Naive thymus-derived CD8-positive, alpha-beta T cell (primary cell): Measurements from ENCODE around the gene SERPINB10. TPM values are rescaled to one million over a fixed set of nuclear protein-coding genes. Genes with fewer than 3 reads are reported as not detected.
"Not testable (repeated sequence)": the region's sequence is repeated elsewhere in the genome, so short reads cannot be mapped to it uniquely, and the experiment has no call there.

ENCODE experiments used
- ATAC-seq, 2 donors: fragments of 150-1000 bp; cut with Tn5 transposase in 1 of 2; sonication (Bioruptor Pico), chemical (Tn5 transposase) in 1 of 2; 1 replicate in 1 of 2; 2 replicates in 1 of 2; pipeline ENCODE4 v1.10.0; 2021; ENCODE audit warnings: mild to moderate bottlenecking in 2 of 2, moderate library complexity in 2 of 2
- POLR2A ChIA-PET: fragments of 350-600 bp; sonication (Branson Sonifier 250); formaldehyde crosslinking; loops from one replicate; lab custom pipeline; 2021; ENCODE audit warnings: antibody characterized with exemption; lab: Charles Lee
- DNase-seq, 10 donors: peaks; one replicate each; pipeline versions ENCODE4 v3.0.0 to v3.0.0-alpha.2; 2020 to 2022
- H3K27ac Mint-ChIP-seq, 10 donors: one replicate each; pipeline ENCODE4 v1.8.0; 2020 to 2022; ENCODE audit warnings: mild to moderate bottlenecking in 10 of 10, mixed read lengths in 10 of 10, moderate library complexity in 4 of 10, inconsistent platforms in 1 of 10
- H3K27me3 Mint-ChIP-seq, 5 donors: one replicate each; pipeline ENCODE4 v1.8.0; 2021 to 2022; ENCODE audit warnings: mixed read lengths in 5 of 5
- H3K36me3 Mint-ChIP-seq, 3 donors: one replicate each; pipeline ENCODE4 v1.8.0; 2020 to 2022; ENCODE audit warnings: mixed read lengths in 3 of 3, mild to moderate bottlenecking in 2 of 3, inconsistent platforms in 1 of 3
- H3K4me1 Mint-ChIP-seq, 4 donors: one replicate each; pipeline ENCODE4 v1.8.0; 2021 to 2022; ENCODE audit warnings: mixed read lengths in 4 of 4
- H3K4me3 Mint-ChIP-seq, 10 donors: one replicate each; pipeline ENCODE4 v1.8.0; 2020 to 2022; ENCODE audit warnings: mild to moderate bottlenecking in 10 of 10, mixed read lengths in 10 of 10, moderate library complexity in 6 of 10, inconsistent platforms in 1 of 10
- H3K9me3 Mint-ChIP-seq, 9 donors: one replicate each; pipeline ENCODE4 v1.8.0; 2020 to 2022; ENCODE audit warnings: mixed read lengths in 9 of 9, mild to moderate bottlenecking in 3 of 9, inconsistent platforms in 1 of 9, moderate library complexity in 1 of 9
- polyA plus RNA-seq, 3 donors: library from polyadenylated mRNA; unstranded; fragments of 300-500 nt; fragmentation: Illumina TruSeq; gene quantifications; one replicate each; pipeline ENCODE4 v1.2.3, GENCODE V29; 2021
- total RNA-seq, 8 experiments: library from RNA in 2 of 8; stranded (reverse) in 2 of 8; gene quantifications; one replicate each; pipeline ENCODE4 v1.2.3 and lab custom pipeline; 2021 to 2026

SERPINB10 gene
- total and polyA plus RNA-seq, 5 experiments from 2014 or later, result not detected

- peaks cover 2 to 8% (median 3%) of the 10 kb centered on the region in 4 donors for H3K4me1 Mint-ChIP-seq
- DNase-seq, result peak in 9 of 10 donors; percentile 11 to 67 (median 18)
- peak; percentile 74 to 89 for ATAC-seq
- peaks cover 0 to under 1% (median 0%) of the 10 kb centered on the region in 9 donors for H3K9me3 Mint-ChIP-seq
- H3K36me3 Mint-ChIP-seq, result no peaks in the 10 kb centered on the region
- peak overlapping the region in 8 of 10 donors; percentile 58 to 80 (median 70) for H3K4me3 Mint-ChIP-seq
- no peak overlapping the region for H3K27ac Mint-ChIP-seq
- POLR2A ChIA-PET, result no interaction called here
- H3K27me3 Mint-ChIP-seq, result peaks cover 3 to 16% (median 5%) of the 10 kb centered on the region in 5 donors
These were observed 28.6 kb downstream of the SERPINB10 start for GRCh38 chr18:63936156-63936931.

GRCh38 chr18:63936932-63937393 is 29.2 kb downstream of the SERPINB10 start:
- Mint-ChIP-seq H3K4me3 (peak overlapping the region in 1 of 10 donors; percentile 66), H3K36me3 (no peaks in the 10 kb centered on the region), H3K9me3 (peaks cover 0 to 6% (median 0%) of the 10 kb centered on the region in 9 donors), H3K4me1 (peaks cover 2 to 8% (median 3%) of the 10 kb centered on the region in 4 donors), H3K27me3 (peaks cover 5 to 16% (median 11%) of the 10 kb centered on the region in 5 donors), H3K27ac (no peak overlapping the region)
- DNase-seq (no peak), ATAC-seq (no peak)
- POLR2A ChIA-PET, result no interaction called here

DNA sequence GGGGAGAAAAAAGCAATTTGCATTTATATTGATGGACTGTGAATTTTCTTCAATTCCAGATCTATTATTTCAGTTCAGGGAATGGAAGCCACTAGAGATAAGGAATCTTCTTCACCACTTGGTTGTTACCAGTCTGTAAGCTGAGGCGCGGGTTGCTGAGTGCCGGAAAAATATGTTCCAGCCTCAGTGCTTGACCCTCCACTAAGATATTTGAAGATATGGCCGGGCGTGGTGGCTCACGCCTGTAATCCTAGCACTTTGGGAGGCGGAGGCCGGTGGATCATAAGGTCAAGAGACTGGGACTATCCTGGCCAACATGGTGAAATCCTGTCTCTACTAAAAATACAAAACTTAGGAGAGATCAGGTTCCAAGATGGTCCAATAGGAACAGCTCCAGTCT is 32.2 kb downstream of the SERPINB10 start:
- POLR2A ChIA-PET, result no interaction called here
- H3K9me3 Mint-ChIP-seq, result peaks cover 0 to 10% (median 0%) of the 10 kb centered on the region in 9 donors
- DNase-seq, result no peak

GRCh38 chr18:63940543-63941050 is 32.8 kb downstream of the SERPINB10 start:
- H3K4me1 Mint-ChIP-seq, H3K4me3 Mint-ChIP-seq, H3K27ac Mint-ChIP-seq, ATAC-seq, H3K36me3 Mint-ChIP-seq, H3K9me3 Mint-ChIP-seq, POLR2A ChIA-PET, DNase-seq: not testable (repeated sequence)
- peaks cover 25 to 49% (median 41%) of the 10 kb centered on the region in 5 donors for H3K27me3 Mint-ChIP-seq

More for the DNA sequence above, 32.2 kb downstream of the SERPINB10 start:
- Mint-ChIP-seq H3K36me3 (no peaks in the 10 kb centered on the region), H3K27me3 (peaks cover 22 to 43% (median 37%) of the 10 kb centered on the region in 5 donors), H3K4me3 (no peak overlapping the region), H3K4me1 (peaks cover 2 to 8% (median 3%) of the 10 kb centered on the region in 4 donors), H3K27ac (no peak overlapping the region)
- ATAC-seq, result no peak

GRCh38 chr18:63947051-63947790 is 39.5 kb downstream of the SERPINB10 start:
- H3K36me3 Mint-ChIP-seq, result no peaks in the 10 kb centered on the region
- DNase-seq (no peak), ATAC-seq (no peak)
- H3K27ac Mint-ChIP-seq, result no peak overlapping the region
- no peak overlapping the region for H3K4me3 Mint-ChIP-seq
- peaks cover 38 to 66% (median 56%) of the 10 kb centered on the region in 5 donors for H3K27me3 Mint-ChIP-seq
- peaks cover 0 to 5% (median 0%) of the 10 kb centered on the region in 9 donors for H3K9me3 Mint-ChIP-seq
- POLR2A ChIA-PET, result no interaction called here
- peaks cover 0 to 12% (median 10%) of the 10 kb centered on the region in 4 donors for H3K4me1 Mint-ChIP-seq

- peaks cover 26 to 47% (median 37%) of the 10 kb centered on the region in 5 donors for H3K27me3 Mint-ChIP-seq
- H3K9me3 Mint-ChIP-seq, result peaks cover 0 to 5% (median 0%) of the 10 kb centered on the region in 9 donors
- ATAC-seq (peak; percentile 74 to 75), DNase-seq (peak in 4 of 10 donors; percentile 9 to 28 (median 25))
- POLR2A ChIA-PET, result no interaction called here
- no peaks in the 10 kb centered on the region for H3K36me3 Mint-ChIP-seq
- peak within 1 kb of the TSS in 9 of 10 donors; percentile 20 to 68 (median 38) for H3K4me3 Mint-ChIP-seq
- H3K27ac Mint-ChIP-seq, result no peak within 1 kb of the TSS
- H3K4me1 Mint-ChIP-seq, result peaks cover 0 to 12% (median 10%) of the 10 kb centered on the region in 4 donors
These were observed 41.4 kb downstream of the SERPINB10 start, which contains the start of gene HMSD for GRCh38 chr18:63949068-63949737. TSS of gene HMSD (plus strand) at chr18:63949301. CDS start at chr18:63953456, 4,155 bp downstream.

DNA sequence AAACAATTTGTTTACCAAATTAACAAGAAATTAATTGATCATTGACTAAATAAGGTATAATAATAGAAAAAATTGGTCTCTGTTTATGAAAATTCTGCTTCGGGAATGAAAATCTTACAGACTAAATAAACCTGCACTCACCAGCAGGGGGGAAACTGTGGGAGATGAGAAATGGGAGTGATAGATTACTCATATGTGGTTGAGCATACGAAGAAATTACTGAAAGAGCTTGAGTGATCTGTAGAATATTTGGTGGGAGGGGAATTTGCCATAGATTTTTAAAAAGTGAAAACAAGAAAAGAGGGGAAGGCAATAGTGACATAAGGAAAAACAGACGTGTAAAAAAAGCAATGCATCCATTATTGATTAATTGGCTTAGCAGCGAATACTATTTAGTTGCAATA is 43.5 kb downstream of the SERPINB10 start:
- POLR2A ChIA-PET, result no interaction called here
- H3K27ac Mint-ChIP-seq, result no peak overlapping the region
- ATAC-seq (no peak), DNase-seq (no peak)
- no peak overlapping the region for H3K4me3 Mint-ChIP-seq
- H3K27me3 Mint-ChIP-seq, result peaks cover 16 to 39% (median 25%) of the 10 kb centered on the region in 5 donors
- peaks cover 0 to 5% (median 0%) of the 10 kb centered on the region in 9 donors for H3K9me3 Mint-ChIP-seq
- no peaks in the 10 kb centered on the region for H3K36me3 Mint-ChIP-seq
- peaks cover 0 to 12% (median 10%) of the 10 kb centered on the region in 4 donors for H3K4me1 Mint-ChIP-seq

GRCh38 chr18:63953811-63954210 is 46.1 kb downstream of the SERPINB10 start:
- Mint-ChIP-seq H3K36me3 (no peaks in the 10 kb centered on the region), H3K4me3 (no peak overlapping the region), H3K27ac (no peak overlapping the region), H3K9me3 (peaks cover 0 to 5% (median 0%) of the 10 kb centered on the region in 9 donors), H3K4me1 (peaks cover 0 to 6% (median 5%) of the 10 kb centered on the region in 4 donors), H3K27me3 (peaks cover 6 to 40% (median 22%) of the 10 kb centered on the region in 5 donors)
- DNase-seq (no peak), ATAC-seq (no peak)
- POLR2A ChIA-PET, result no interaction called here

DNA sequence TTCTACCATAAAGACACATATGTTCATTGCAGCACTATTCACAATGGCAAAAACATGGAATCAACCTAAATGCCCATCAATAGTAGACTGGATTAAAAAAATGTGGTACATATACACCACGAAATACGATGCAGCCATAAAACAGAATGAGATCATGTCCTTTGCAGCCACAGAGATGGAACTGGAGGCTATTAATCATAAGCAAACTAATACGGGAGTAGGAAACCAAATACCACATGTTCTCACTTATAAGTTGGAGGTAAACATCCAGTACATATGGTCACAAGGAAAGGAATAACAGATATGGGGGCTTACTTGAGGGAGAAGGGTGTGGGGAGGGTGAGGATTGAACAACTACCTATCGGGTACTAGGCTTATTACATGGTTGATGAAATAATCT is 49.0 kb downstream of the SERPINB10 start:
- ATAC-seq (no peak), DNase-seq (no peak)
- Mint-ChIP-seq H3K27me3 (peaks cover 13 to 43% (median 24%) of the 10 kb centered on the region in 5 donors), H3K9me3 (no peaks in the 10 kb centered on the region), H3K4me1 (no peaks in the 10 kb centered on the region), H3K36me3 (no peaks in the 10 kb centered on the region), H3K4me3 (no peak overlapping the region), H3K27ac (no peak overlapping the region)
- POLR2A ChIA-PET, result no interaction called here

- Mint-ChIP-seq H3K4me1 (no peaks in the 10 kb centered on the region), H3K27me3 (peaks cover 13 to 54% (median 27%) of the 10 kb centered on the region in 5 donors), H3K27ac (no peak overlapping the region), H3K9me3 (no peaks in the 10 kb centered on the region), H3K36me3 (no peaks in the 10 kb centered on the region), H3K4me3 (no peak overlapping the region)
- ATAC-seq (no peak), DNase-seq (no peak)
- POLR2A ChIA-PET, result no interaction called here
These were observed 53.1 kb downstream of the SERPINB10 start for GRCh38 chr18:63960891-63961290.

GRCh38 chr18:63961435-63961980 is 53.8 kb downstream of the SERPINB10 start:
- peaks cover 13 to 48% (median 25%) of the 10 kb centered on the region in 5 donors for H3K27me3 Mint-ChIP-seq
- H3K4me1 Mint-ChIP-seq, result no peaks in the 10 kb centered on the region
- H3K36me3 Mint-ChIP-seq, result no peaks in the 10 kb centered on the region
- H3K27ac Mint-ChIP-seq, result peak overlapping the region in 2 of 10 donors; percentile 41 to 67
- no peak overlapping the region for H3K4me3 Mint-ChIP-seq
- POLR2A ChIA-PET, result no interaction called here
- ATAC-seq (no peak), DNase-seq (no peak)
- H3K9me3 Mint-ChIP-seq, result no peaks in the 10 kb centered on the region

GRCh38 chr18:63962137-63962536 is 54.4 kb downstream of the SERPINB10 start:
- Mint-ChIP-seq H3K4me3 (no peak overlapping the region), H3K9me3 (no peaks in the 10 kb centered on the region), H3K27ac (no peak overlapping the region), H3K36me3 (no peaks in the 10 kb centered on the region), H3K4me1 (no peaks in the 10 kb centered on the region), H3K27me3 (peaks cover 13 to 42% (median 22%) of the 10 kb centered on the region in 5 donors)
- no peak for DNase-seq
- ATAC-seq, result no peak
- POLR2A ChIA-PET, result no interaction called here
